Choroid plexus epithelial cell (primary cell): ENCODE data around the gene CNOT4.

Experiments
- DNase-seq: peaks from one replicate; pipeline ENCODE4 v3.0.0-alpha.2; 2010; ENCODE audit warnings: low read depth
- H3K4me3 ChIP-seq: 2 replicates; pipeline ENCODE4 v1.5.1; 2011; ENCODE audit warnings: low read depth, mild to moderate bottlenecking, control low read depth, low read length, moderate library complexity
- TF ChIP-seq, protein P1 (sequence below): conservative IDR thresholded peaks from 2 replicates; pipeline ENCODE4 v1.5.1; 2011; ENCODE audit warnings: low read depth, mild to moderate bottlenecking, control low read depth, inconsistent platforms, low read length, moderate library complexity

The CNOT4 gene

DNA sequence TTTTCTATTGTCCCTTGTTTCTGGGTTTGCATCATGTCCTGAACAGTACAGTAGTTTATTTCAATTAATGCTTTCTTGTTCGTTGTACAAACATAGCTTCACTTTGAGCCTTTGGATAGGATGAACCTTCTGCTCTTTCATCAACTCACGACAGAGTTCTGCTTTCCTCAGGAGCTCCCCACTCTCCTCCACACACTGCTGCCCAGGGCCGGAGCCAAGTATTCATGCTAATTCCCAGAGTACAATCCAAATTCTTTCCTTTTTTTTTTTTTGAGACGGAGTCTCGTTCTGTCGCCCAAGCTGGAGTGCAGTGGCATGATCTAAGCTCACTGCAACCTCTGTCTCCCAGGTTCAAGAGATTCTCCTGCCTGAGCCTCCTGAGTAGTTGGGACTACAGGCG is 40.3 kb upstream of the CNOT4 start:
- DNase-seq = no peak
- H3K4me3 ChIP-seq = no peak overlapping the region
- TF ChIP-seq, protein P1, sequence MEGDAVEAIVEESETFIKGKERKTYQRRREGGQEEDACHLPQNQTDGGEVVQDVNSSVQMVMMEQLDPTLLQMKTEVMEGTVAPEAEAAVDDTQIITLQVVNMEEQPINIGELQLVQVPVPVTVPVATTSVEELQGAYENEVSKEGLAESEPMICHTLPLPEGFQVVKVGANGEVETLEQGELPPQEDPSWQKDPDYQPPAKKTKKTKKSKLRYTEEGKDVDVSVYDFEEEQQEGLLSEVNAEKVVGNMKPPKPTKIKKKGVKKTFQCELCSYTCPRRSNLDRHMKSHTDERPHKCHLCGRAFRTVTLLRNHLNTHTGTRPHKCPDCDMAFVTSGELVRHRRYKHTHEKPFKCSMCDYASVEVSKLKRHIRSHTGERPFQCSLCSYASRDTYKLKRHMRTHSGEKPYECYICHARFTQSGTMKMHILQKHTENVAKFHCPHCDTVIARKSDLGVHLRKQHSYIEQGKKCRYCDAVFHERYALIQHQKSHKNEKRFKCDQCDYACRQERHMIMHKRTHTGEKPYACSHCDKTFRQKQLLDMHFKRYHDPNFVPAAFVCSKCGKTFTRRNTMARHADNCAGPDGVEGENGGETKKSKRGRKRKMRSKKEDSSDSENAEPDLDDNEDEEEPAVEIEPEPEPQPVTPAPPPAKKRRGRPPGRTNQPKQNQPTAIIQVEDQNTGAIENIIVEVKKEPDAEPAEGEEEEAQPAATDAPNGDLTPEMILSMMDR = no peak

DNA sequence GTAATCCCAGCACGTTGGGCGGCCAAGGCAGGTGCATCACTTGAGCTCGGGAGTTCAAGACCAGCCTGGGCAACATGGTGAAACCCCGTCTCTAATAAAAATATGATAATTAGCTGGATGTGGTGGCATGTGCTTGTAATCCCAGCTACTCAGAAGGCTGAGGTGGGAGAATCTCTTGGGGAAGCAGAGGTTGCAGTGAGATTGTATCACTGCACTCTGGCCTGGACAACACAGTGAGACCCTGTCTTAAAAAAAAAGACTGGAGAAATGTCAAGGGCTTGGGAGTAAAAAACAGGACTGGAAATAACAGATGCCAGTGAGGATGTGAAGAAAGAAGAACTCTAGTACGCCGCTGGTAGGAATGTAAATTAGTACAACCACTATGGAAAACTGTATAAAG is 31.1 kb upstream of the CNOT4 start:
- TF ChIP-seq, protein P1 = no peak
- H3K4me3 ChIP-seq = no peak overlapping the region
- DNase-seq = no peak

DNA sequence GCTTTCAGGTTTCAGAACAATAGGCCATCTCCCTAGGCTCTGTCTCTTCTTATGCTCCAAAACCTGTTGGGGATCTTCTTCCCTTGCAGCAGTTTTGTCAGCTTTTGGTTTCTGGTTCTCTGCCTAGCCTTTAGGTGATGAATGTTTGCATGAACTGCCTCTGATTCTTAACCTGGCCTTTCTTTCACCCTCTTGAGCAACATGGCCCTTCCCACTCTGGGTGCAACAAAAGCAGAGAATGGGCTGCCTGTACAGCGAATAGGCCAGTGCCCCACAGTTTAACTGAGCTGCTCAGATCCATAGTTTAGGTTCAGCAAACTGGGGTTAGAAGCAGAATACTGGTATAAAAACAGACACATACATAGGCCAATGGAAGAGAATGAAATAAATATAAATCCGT is 29.7 kb upstream of the CNOT4 start:
- TF ChIP-seq, protein P1 = no peak
- no peak for DNase-seq
- H3K4me3 ChIP-seq = no peak overlapping the region

DNA sequence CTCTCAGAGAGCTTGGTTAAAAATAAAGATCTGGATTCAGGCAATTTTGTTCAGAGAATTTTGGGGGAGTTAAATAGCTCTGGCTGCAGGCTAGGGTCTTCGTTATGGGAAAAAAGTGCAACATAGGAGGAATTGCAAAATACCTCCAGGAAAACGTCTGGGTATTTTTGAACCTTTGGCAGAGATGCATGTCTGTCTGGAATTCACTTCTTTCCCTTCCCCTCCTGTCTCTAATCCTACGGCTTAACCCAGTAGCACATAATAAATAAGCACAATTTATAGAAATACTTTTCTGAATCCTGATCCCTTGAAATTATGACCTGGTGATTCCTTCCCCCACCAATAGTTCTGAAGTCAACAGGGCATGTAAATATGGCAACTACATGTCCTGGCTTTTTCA is 28.5 kb upstream of the CNOT4 start:
- TF ChIP-seq, protein P1 = no peak
- DNase-seq = no peak
- H3K4me3 ChIP-seq = no peak overlapping the region

DNA sequence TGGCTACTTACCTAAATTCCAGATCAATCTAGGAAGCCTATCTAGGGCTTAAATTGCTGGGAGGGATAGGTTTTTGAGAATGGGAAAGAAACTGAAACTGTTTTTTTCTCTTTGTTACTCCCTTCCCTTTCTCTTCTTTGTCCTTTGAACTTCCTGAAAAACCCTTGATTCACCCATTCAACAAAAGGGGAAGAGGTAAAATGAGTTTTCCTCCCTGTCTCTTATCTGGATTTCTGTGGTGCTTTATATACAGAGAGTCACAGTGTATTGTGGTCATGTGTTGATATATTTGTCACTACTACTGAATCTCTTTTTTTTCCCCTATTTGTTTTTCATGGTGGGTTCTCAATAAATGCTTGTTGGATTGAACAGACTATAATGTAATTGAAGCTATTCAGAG is 28.0 kb upstream of the CNOT4 start:
- H3K4me3 ChIP-seq = no peak overlapping the region
- TF ChIP-seq, protein P1 = no peak
- DNase-seq = no peak

DNA sequence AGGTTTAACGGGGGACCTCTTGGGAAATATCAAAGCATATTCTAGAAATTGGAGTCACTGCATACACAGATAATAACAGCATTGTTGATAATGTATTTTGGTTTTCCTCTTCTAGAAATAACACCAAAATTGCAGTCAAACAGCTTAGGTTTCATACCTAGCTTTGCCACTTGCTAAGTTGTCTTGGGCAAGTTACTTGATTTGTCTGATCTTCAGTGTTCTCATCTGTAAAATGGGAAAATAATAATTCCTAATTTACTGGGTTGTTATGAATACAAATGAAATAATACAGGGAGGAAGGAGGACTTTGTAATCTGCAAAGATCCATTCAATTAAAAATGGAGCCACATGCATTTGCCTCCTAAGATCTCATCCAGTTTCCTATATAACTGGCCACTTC is 27.6 kb upstream of the CNOT4 start:
- no peak overlapping the region for H3K4me3 ChIP-seq
- DNase-seq = no peak
- TF ChIP-seq, protein P1 = no peak

DNA sequence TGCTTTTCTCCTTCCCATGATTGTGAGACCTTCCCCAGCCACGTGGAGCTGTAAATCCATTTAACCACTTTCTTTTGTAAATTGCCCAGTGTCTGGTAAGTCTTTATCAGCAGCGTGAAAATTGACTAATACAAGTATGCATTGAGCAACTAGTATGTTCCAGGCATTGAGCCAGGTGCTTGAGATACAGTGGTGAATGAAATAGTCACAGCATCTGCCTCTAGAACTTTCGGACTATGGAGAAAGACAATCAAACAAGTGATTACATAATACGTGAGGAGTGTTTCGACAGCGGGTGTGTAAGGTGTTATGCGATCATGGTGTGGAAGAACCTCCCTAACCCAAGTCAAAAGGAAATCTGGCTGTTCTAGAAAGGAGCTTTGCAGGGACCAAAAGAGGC is 26.2 kb upstream of the CNOT4 start:
- DNase-seq = peak; percentile 91
- H3K4me3 ChIP-seq = no peak overlapping the region
- TF ChIP-seq, protein P1 = no peak
